ENCODE data around the gene CHPT1.
"Not testable (repeated sequence)": the region's sequence is repeated elsewhere in the genome, so short reads cannot be mapped to it uniquely, and the experiment has no call there.

The CHPT1 gene

GRCh38 chr12:101666052-101666728 lies 31.2 kb upstream of the CHPT1 start:
- no peaks in the 10 kb centered on the region for H3K9me3 ChIP-seq (ENCODE audit: control insufficient read depth, insufficient read depth, low read length)
- H3K9ac ChIP-seq (ENCODE audit: low read depth, low read length): no peak overlapping the region
- H3K27ac ChIP-seq (ENCODE audit: low read depth, low read length): no peak overlapping the region
- no peak overlapping the region for H3K4me3 ChIP-seq (ENCODE audit: low read depth, low read length)
- no peaks in the 10 kb centered on the region for H3K36me3 ChIP-seq (ENCODE audit: control insufficient read depth, insufficient read depth, low read length)
- peaks cover 25% of the 10 kb centered on the region for H3K4me1 ChIP-seq (ENCODE audit: control insufficient read depth, insufficient read depth, low read length)
- no peaks in the 10 kb centered on the region for H3K27me3 ChIP-seq (ENCODE audit: control insufficient read depth, insufficient read depth, low read length)

DNA sequence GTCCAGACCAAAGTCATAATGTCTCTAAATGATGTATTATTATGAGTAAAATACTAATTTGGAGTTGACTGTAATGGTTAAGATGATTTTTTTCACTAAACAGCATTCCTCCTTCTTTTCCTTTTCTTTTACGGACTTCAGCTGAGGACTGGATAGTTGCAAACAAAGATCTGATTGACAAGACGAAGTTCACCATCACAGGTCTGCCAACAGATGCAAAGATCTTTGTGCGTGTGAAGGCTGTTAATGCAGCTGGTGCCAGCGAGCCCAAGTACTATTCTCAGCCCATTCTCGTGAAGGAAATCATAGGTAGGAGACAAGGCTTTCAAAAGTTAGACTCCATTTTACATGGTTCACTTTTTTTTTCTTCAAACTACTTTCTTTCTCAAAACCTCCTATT lies 29.8 kb upstream of the CHPT1 start:
- no peaks in the 10 kb centered on the region for H3K36me3 ChIP-seq (ENCODE audit: control insufficient read depth, insufficient read depth, low read length)
- H3K4me3 ChIP-seq (ENCODE audit: low read depth, low read length): no peak overlapping the region
- H3K9me3 ChIP-seq (ENCODE audit: control insufficient read depth, insufficient read depth, low read length): no peaks in the 10 kb centered on the region
- no peak overlapping the region for H3K9ac ChIP-seq (ENCODE audit: low read depth, low read length)
- H3K27ac ChIP-seq (ENCODE audit: low read depth, low read length): no peak overlapping the region
- peaks cover 25% of the 10 kb centered on the region for H3K4me1 ChIP-seq (ENCODE audit: control insufficient read depth, insufficient read depth, low read length)
- H3K27me3 ChIP-seq (ENCODE audit: control insufficient read depth, insufficient read depth, low read length): no peaks in the 10 kb centered on the region

DNA sequence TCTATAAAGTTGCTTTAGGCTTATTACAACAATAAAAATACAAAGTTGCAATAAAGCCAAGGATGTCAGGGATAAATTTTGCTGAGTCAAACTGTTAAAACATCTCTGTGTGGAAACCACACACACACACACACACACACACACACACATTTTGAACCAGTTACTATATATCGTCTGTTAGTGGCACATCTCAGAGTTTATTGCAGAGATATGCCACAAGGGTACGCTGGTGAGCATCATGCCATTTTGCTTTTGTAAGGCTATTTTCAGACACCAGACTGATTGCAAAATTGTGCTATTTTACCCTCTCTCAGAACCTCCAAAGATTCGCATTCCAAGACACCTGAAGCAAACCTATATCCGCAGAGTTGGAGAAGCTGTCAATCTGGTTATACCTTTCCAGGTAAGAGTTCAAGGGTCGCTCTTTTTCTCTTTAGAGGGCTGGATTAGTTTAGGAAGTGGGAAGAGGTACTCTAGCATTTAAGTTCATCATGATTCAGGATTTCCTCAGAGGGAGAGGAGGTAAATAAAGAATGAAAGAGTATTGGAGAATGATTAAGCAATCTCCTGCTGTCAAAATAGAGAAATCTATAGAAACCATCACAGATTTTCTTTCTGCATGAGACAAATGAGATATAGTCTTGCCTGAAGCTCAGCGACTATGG lies 27.3 kb upstream of the CHPT1 start:
- H3K4me1 ChIP-seq (ENCODE audit: control insufficient read depth, insufficient read depth, low read length): peaks cover 15% of the 10 kb centered on the region
- H3K27ac ChIP-seq (ENCODE audit: low read depth, low read length): no peak overlapping the region
- no peaks in the 10 kb centered on the region for H3K27me3 ChIP-seq (ENCODE audit: control insufficient read depth, insufficient read depth, low read length)
- H3K36me3 ChIP-seq (ENCODE audit: control insufficient read depth, insufficient read depth, low read length): no peaks in the 10 kb centered on the region
- H3K9me3 ChIP-seq (ENCODE audit: control insufficient read depth, insufficient read depth, low read length): no peaks in the 10 kb centered on the region
- no peak overlapping the region for H3K4me3 ChIP-seq (ENCODE audit: low read depth, low read length)
- H3K9ac ChIP-seq (ENCODE audit: low read depth, low read length): no peak overlapping the region

DNA sequence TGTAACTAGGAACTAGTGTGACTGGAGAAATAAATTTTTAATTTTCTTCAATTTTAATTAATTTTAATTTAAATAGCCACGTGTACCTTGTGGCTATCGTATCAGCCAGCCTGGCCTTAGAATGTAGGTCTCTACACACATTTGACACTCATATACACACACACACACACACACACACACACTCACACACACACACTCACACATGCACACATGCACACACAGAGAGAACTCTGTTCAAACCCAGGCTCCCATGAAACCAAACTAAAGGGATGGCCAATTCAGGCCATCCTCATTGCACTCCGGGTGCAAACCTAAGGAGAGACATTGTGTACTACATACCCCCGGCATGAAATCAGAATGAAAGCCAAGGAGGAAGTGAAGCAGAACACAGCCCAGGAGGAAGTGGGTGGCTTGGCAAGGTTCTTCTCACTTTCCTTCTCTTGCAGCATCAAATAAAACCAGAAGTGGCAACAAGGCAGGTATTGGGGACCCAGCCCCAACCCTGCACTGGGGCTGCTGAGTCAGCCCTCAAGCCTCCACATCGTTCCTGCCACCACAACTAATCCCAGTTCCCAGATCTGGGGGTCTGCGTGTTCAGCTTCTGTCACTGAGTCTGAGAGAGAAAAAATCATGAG lies 26.2 kb upstream of the CHPT1 start:
- Histone ChIP-seq H3K27ac (ENCODE audit: low read depth, low read length) (no peak overlapping the region), H3K9ac (ENCODE audit: low read depth, low read length) (no peak overlapping the region), H3K9me3 (ENCODE audit: control insufficient read depth, insufficient read depth, low read length) (no peaks in the 10 kb centered on the region), H3K36me3 (ENCODE audit: control insufficient read depth, insufficient read depth, low read length) (no peaks in the 10 kb centered on the region), H3K4me1 (ENCODE audit: control insufficient read depth, insufficient read depth, low read length) (peaks cover 4% of the 10 kb centered on the region), H3K27me3 (ENCODE audit: control insufficient read depth, insufficient read depth, low read length) (no peaks in the 10 kb centered on the region), H3K4me3 (ENCODE audit: low read depth, low read length) (no peak overlapping the region)

- H3K4me1 ChIP-seq (ENCODE audit: control insufficient read depth, insufficient read depth, low read length): no peaks in the 10 kb centered on the region
- H3K9me3 ChIP-seq (ENCODE audit: control insufficient read depth, insufficient read depth, low read length): no peaks in the 10 kb centered on the region
- no peak overlapping the region for H3K27ac ChIP-seq (ENCODE audit: low read depth, low read length)
- no peak overlapping the region for H3K9ac ChIP-seq (ENCODE audit: low read depth, low read length)
- no peaks in the 10 kb centered on the region for H3K27me3 ChIP-seq (ENCODE audit: control insufficient read depth, insufficient read depth, low read length)
- no peak overlapping the region for H3K4me3 ChIP-seq (ENCODE audit: low read depth, low read length)
- no peaks in the 10 kb centered on the region for H3K36me3 ChIP-seq (ENCODE audit: control insufficient read depth, insufficient read depth, low read length)
Observed at GRCh38 chr12:101671833-101672232, 25.6 kb upstream of the CHPT1 start.

DNA sequence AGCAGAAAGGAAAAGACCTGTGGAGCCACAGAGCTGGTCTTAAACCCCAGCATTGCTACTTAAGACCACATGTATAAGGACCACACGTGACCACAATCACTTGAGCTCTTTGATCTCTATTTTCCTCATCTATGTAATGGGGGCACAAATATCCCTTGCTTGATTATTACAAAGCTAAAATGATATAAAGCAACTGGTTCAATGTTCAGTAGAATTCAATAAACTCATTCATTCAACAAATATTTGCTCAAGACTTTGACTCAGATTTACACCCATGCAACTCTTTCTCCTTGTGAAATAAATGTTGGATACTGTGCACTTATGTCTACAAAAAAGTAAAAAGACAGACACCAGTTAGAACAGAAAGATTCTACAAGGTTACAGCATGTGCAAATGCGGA lies 21.9 kb upstream of the CHPT1 start:
- Histone ChIP-seq H3K4me1 (ENCODE audit: control insufficient read depth, insufficient read depth, low read length) (no peaks in the 10 kb centered on the region), H3K9ac (ENCODE audit: low read depth, low read length) (no peak overlapping the region), H3K4me3 (ENCODE audit: low read depth, low read length) (no peak overlapping the region), H3K27ac (ENCODE audit: low read depth, low read length) (no peak overlapping the region), H3K36me3 (ENCODE audit: control insufficient read depth, insufficient read depth, low read length) (no peaks in the 10 kb centered on the region), H3K9me3 (ENCODE audit: control insufficient read depth, insufficient read depth, low read length) (no peaks in the 10 kb centered on the region), H3K27me3 (ENCODE audit: control insufficient read depth, insufficient read depth, low read length) (no peaks in the 10 kb centered on the region)

GRCh38 chr12:101676497-101676896 lies 20.9 kb upstream of the CHPT1 start:
- H3K36me3 ChIP-seq (ENCODE audit: control insufficient read depth, insufficient read depth, low read length); H3K27me3 ChIP-seq (ENCODE audit: control insufficient read depth, insufficient read depth, low read length); H3K4me3 ChIP-seq (ENCODE audit: low read depth, low read length); H3K27ac ChIP-seq (ENCODE audit: low read depth, low read length); H3K9me3 ChIP-seq (ENCODE audit: control insufficient read depth, insufficient read depth, low read length); H3K9ac ChIP-seq (ENCODE audit: low read depth, low read length); H3K4me1 ChIP-seq (ENCODE audit: control insufficient read depth, insufficient read depth, low read length): not testable (repeated sequence)

DNA sequence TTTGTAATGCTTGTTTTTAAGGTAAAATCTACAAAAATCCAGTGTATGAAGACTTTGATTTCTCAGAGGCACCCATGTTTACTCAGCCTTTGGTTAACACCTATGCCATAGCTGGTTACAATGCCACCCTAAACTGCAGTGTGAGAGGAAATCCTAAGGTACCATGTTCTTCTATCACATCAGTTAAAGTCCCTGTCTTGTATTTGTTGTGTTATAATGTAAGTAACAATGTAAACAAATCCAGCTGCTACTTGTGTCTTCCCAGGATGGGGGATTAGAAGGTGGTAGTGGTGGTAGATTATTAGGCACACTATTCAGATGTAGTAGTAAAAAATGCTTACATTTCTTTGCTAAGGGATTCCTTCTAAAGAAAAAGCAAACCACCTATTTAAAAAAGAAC lies 19.4 kb upstream of the CHPT1 start:
- H3K4me1 ChIP-seq (ENCODE audit: control insufficient read depth, insufficient read depth, low read length): no peaks in the 10 kb centered on the region
- no peaks in the 10 kb centered on the region for H3K9me3 ChIP-seq (ENCODE audit: control insufficient read depth, insufficient read depth, low read length)
- H3K4me3 ChIP-seq (ENCODE audit: low read depth, low read length): no peak overlapping the region
- no peak overlapping the region for H3K27ac ChIP-seq (ENCODE audit: low read depth, low read length)
- no peaks in the 10 kb centered on the region for H3K27me3 ChIP-seq (ENCODE audit: control insufficient read depth, insufficient read depth, low read length)
- no peak overlapping the region for H3K9ac ChIP-seq (ENCODE audit: low read depth, low read length)
- H3K36me3 ChIP-seq (ENCODE audit: control insufficient read depth, insufficient read depth, low read length): no peaks in the 10 kb centered on the region

DNA sequence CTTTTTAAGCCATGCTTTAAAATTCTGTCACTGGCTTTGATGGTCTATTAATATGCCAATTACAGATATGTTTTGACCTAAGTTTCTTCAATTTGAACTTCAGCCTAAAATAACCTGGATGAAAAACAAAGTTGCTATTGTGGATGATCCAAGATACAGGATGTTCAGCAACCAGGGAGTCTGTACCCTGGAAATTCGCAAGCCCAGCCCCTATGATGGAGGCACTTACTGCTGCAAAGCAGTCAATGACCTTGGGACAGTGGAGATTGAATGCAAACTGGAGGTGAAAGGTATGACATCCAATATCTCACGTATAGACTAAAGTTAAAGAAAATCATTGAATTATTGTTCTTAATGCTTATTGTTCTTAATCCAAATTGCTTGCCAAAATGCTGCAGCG lies 17.2 kb upstream of the CHPT1 start:
- Histone ChIP-seq H3K4me1 (ENCODE audit: control insufficient read depth, insufficient read depth, low read length) (peaks cover 12% of the 10 kb centered on the region; the same call in 1 of the 2 replicates), H3K36me3 (ENCODE audit: control insufficient read depth, insufficient read depth, low read length) (no peaks in the 10 kb centered on the region), H3K9ac (ENCODE audit: low read depth, low read length) (no peak overlapping the region), H3K4me3 (ENCODE audit: low read depth, low read length) (no peak overlapping the region), H3K9me3 (ENCODE audit: control insufficient read depth, insufficient read depth, low read length) (no peaks in the 10 kb centered on the region), H3K27ac (ENCODE audit: low read depth, low read length) (no peak overlapping the region), H3K27me3 (ENCODE audit: control insufficient read depth, insufficient read depth, low read length) (no peaks in the 10 kb centered on the region)

DNA sequence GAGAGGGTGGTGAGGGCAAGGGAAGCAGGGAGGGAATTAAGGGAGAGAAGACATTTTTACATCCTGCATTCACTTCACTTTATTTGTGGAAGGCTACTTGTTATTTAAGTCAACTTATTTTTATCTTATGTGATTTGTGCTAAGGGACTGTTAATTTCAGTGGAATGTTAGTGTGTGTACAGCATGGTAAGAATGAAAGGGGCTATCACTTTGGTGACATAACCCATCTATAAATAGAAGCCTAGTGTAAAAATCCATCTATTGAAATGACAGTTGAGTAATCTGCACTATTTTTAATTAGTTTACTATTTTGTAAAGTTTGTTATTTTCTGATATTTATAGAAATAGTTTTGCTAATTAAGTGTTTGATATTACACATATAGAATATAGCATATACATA lies 16.8 kb upstream of the CHPT1 start:
- Histone ChIP-seq H3K9ac (ENCODE audit: low read depth, low read length) (no peak overlapping the region), H3K27ac (ENCODE audit: low read depth, low read length) (no peak overlapping the region), H3K4me3 (ENCODE audit: low read depth, low read length) (no peak overlapping the region), H3K27me3 (ENCODE audit: control insufficient read depth, insufficient read depth, low read length) (no peaks in the 10 kb centered on the region), H3K9me3 (ENCODE audit: control insufficient read depth, insufficient read depth, low read length) (no peaks in the 10 kb centered on the region), H3K36me3 (ENCODE audit: control insufficient read depth, insufficient read depth, low read length) (no peaks in the 10 kb centered on the region), H3K4me1 (ENCODE audit: control insufficient read depth, insufficient read depth, low read length) (peaks cover 16% of the 10 kb centered on the region; the same call in 1 of the 2 replicates)

DNA sequence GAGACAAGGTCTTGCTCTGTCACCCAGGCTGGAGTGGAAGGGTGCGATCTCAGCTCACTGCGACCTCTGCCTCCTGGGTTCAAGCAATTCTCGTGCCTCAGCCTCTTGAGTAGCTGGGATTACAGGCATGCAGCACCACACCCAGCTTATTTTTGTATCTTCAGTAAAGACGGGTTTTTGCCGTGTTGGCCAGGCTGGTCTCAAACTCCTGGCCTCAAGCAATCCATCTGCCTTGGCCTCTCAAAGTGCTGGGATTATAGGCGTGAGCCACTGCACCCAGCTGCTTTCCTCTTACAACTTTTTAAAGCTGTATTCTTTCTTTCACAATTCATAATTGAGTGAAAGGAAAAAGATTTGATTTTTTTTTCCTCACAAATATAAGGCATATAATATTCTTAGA lies 15.8 kb upstream of the CHPT1 start:
- H3K36me3 ChIP-seq (ENCODE audit: control insufficient read depth, insufficient read depth, low read length); H3K27me3 ChIP-seq (ENCODE audit: control insufficient read depth, insufficient read depth, low read length); H3K9ac ChIP-seq (ENCODE audit: low read depth, low read length); H3K27ac ChIP-seq (ENCODE audit: low read depth, low read length); H3K4me3 ChIP-seq (ENCODE audit: low read depth, low read length); H3K9me3 ChIP-seq (ENCODE audit: control insufficient read depth, insufficient read depth, low read length): not testable (repeated sequence)
- H3K4me1 ChIP-seq (ENCODE audit: control insufficient read depth, insufficient read depth, low read length): peaks cover 17% of the 10 kb centered on the region; the same call in 1 of the 2 replicates

Data from HUES48 (cell line).